ENCODE measurements around the gene DENND1A. TPM values are rescaled to one million over a fixed set of nuclear protein-coding genes. Genes with fewer than 3 reads are reported as not detected.

The DENND1A gene
- total RNA-seq, 1 experiment from 2014 or later = 19.7 TPM

- POLR2A ChIA-PET = no interaction called here
- Histone ChIP-seq H3K27ac (ENCODE audit: low read length) (no peak overlapping the region), H3K27me3 (ENCODE audit: control insufficient read depth, insufficient read depth, low read length) (no peaks in the 10 kb centered on the region), H3K4me3 (ENCODE audit: low read depth in 2 of 2, low read length in 2 of 2) (no peak overlapping the region), H3K4me1 (ENCODE audit: control insufficient read depth, insufficient read depth, low read length) (no peaks in the 10 kb centered on the region), H3K36me3 (ENCODE audit: control insufficient read depth, insufficient read depth, low read length) (no peaks in the 10 kb centered on the region), H3K9me3 (ENCODE audit: control insufficient read depth, insufficient read depth, low read depth, low read length) (peaks cover 7% of the 10 kb centered on the region; the same call in 1 of the 2 replicates)
- in situ Hi-C loops (cut with HindIII; ENCODE audit: low pct_unique_long_range_greater_than_20kb, low sequenced_read_pairs) = no loop called here
- no peak for ATAC-seq
- CTCF ChIA-PET = no interaction called here
- no peak for TF ChIP-seq SIN3A (IDR thresholded peaks at IDR 0.05; ENCODE audit: borderline replicate concordance, insufficient read depth, low read depth, low read length)
- no peak for TF ChIP-seq POLR2AphosphoS5 (IDR thresholded peaks at IDR 0.05; ENCODE audit: low read depth, low read length)
- no peak for TF ChIP-seq TCF7L2 (IDR thresholded peaks at IDR 0.05; ENCODE audit: low read depth, low read length)
- TF ChIP-seq, protein P1, sequence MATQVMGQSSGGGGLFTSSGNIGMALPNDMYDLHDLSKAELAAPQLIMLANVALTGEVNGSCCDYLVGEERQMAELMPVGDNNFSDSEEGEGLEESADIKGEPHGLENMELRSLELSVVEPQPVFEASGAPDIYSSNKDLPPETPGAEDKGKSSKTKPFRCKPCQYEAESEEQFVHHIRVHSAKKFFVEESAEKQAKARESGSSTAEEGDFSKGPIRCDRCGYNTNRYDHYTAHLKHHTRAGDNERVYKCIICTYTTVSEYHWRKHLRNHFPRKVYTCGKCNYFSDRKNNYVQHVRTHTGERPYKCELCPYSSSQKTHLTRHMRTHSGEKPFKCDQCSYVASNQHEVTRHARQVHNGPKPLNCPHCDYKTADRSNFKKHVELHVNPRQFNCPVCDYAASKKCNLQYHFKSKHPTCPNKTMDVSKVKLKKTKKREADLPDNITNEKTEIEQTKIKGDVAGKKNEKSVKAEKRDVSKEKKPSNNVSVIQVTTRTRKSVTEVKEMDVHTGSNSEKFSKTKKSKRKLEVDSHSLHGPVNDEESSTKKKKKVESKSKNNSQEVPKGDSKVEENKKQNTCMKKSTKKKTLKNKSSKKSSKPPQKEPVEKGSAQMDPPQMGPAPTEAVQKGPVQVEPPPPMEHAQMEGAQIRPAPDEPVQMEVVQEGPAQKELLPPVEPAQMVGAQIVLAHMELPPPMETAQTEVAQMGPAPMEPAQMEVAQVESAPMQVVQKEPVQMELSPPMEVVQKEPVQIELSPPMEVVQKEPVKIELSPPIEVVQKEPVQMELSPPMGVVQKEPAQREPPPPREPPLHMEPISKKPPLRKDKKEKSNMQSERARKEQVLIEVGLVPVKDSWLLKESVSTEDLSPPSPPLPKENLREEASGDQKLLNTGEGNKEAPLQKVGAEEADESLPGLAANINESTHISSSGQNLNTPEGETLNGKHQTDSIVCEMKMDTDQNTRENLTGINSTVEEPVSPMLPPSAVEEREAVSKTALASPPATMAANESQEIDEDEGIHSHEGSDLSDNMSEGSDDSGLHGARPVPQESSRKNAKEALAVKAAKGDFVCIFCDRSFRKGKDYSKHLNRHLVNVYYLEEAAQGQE (IDR thresholded peaks at IDR 0.05; ENCODE audit: insufficient read depth in 1 of 2, low read depth in 2 of 2, low read length in 1 of 2) = no peak
- no peak for TF ChIP-seq CTCF (IDR thresholded peaks at IDR 0.05)
- intact Hi-C loops (cut with micrococcal nuclease; ENCODE audit: unreplicated experiment) = no loop called here
- DNase-seq (ENCODE audit: low read depth, low spot score) = no peak
- no TSS peak for BruUV-seq (replicated peaks)
Observed at GRCh38 chr9:123663529-123663928, 266.4 kb downstream of the DENND1A start.

DNA sequence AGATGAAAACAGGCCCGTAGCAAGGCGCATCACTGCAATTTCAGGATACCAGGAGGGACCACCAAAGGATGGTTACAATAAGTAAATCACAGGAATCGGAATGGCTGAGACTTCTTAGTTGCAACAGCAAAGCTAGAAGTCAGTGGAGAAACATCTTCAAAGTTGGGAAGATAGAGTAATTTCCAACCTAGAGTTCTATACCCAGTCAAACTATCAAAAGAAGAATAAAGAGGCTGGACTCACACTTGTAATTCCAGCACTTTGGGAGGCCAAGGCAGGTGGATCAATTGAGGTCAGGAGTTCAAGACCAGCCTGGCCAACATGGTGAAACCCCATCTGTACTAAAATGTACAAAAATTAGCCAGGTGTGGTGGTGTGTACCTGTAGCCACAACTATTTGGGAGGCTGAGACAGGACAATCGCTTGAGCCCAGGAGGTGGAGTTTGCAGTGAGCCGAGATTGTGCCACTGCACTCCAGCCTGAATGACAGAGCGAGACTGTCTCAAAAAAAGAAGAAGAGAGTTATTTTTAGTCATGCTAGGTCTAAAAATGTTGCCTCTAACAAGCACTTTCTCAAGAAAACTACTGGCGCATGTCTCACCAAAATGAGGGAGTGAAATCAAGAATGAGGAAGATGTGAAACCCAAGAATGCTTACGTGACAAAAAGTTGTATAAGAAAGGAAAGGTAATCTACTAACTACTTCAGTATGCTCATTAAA, 267.7 kb downstream of the DENND1A start:
- DNase-seq (ENCODE audit: low read depth, low spot score) (no peak), ATAC-seq (no peak)
- H3K9me3 ChIP-seq (ENCODE audit: control insufficient read depth, insufficient read depth, low read depth, low read length) = peaks cover 7% of the 10 kb centered on the region; the same call in 1 of the 2 replicates
- no peaks in the 10 kb centered on the region for H3K4me1 ChIP-seq (ENCODE audit: control insufficient read depth, insufficient read depth, low read length)
- H3K27ac ChIP-seq (ENCODE audit: low read length) = no peak overlapping the region
- H3K36me3 ChIP-seq (ENCODE audit: control insufficient read depth, insufficient read depth, low read length) = no peaks in the 10 kb centered on the region
- in situ Hi-C loops (cut with HindIII; ENCODE audit: low pct_unique_long_range_greater_than_20kb, low sequenced_read_pairs) (no loop called here), intact Hi-C loops (cut with micrococcal nuclease; ENCODE audit: unreplicated experiment) (no loop called here)
- TF ChIP-seq TCF7L2 (IDR thresholded peaks at IDR 0.05; ENCODE audit: low read depth, low read length) = no peak
- no peak for TF ChIP-seq SIN3A (IDR thresholded peaks at IDR 0.05; ENCODE audit: borderline replicate concordance, insufficient read depth, low read depth, low read length)
- TF ChIP-seq CTCF (IDR thresholded peaks at IDR 0.05) = no peak
- TF ChIP-seq POLR2AphosphoS5 (IDR thresholded peaks at IDR 0.05; ENCODE audit: low read depth, low read length) = no peak
- TF ChIP-seq, protein P1 (IDR thresholded peaks at IDR 0.05; ENCODE audit: insufficient read depth in 1 of 2, low read depth in 2 of 2, low read length in 1 of 2) = no peak
- CTCF ChIA-PET = no interaction called here
- no peaks in the 10 kb centered on the region for H3K27me3 ChIP-seq (ENCODE audit: control insufficient read depth, insufficient read depth, low read length)
- H3K4me3 ChIP-seq (ENCODE audit: low read depth in 2 of 2, low read length in 2 of 2) = no peak overlapping the region
- BruUV-seq (replicated peaks) = no TSS peak
- POLR2A ChIA-PET = no interaction called here
